GM19468 (cell line): ENCODE results near the gene SARNP.

Experiments
- ATAC-seq: cut with Tn5 transposase; IDR thresholded peaks from one replicate; pipeline ENCODE4 v1.9.1; 2021; ENCODE audit warnings: mild to moderate bottlenecking, moderate library complexity, moderate number of reproducible peaks; ENCODE audit not compliant: unreplicated experiment; ENCODE audit errors: extremely low read depth

The SARNP gene

DNA sequence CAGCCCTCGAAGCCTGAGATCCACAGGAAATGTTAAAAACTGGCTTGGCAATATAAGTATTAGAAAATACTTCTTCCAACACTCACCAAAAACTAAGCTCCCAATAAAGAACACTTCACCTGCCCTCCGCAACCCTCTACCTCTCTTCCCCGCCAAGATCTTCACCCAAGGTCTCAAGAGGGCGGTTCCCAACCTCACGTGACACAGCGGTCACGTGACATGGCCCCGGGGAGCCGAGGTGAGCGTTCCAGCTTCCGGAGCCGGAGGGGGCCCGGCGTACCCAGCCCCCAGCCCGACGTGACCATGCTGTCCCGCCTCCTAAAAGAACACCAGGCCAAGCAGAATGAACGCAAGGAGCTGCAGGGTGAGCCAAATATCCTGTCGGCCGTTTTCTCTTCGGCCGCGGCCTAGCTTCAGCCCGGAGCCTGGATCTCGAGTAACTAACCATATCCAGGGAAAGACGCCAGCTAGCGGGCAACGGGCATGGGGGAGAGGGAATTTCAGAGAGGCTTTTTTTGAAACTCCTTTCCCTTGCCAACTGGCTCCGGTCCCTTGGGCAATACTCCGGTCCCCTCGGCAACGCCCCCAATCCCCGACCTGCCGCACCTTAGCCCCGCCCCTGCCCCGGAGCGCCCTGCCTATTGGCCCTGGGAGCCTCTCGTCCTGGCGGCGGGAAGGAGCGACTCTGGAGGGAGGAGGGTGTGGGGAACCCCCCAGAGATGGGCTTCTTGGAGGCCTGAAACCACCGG, 101.5 kb downstream of the SARNP start, which contains the start of gene BLOC1S1:
TSS of gene BLOC1S1 (plus strand) at position 214 of the 749 bp plus-strand sequence. CDS start at position 220, 6 bp downstream.
- peak; percentile 64 for ATAC-seq

DNA sequence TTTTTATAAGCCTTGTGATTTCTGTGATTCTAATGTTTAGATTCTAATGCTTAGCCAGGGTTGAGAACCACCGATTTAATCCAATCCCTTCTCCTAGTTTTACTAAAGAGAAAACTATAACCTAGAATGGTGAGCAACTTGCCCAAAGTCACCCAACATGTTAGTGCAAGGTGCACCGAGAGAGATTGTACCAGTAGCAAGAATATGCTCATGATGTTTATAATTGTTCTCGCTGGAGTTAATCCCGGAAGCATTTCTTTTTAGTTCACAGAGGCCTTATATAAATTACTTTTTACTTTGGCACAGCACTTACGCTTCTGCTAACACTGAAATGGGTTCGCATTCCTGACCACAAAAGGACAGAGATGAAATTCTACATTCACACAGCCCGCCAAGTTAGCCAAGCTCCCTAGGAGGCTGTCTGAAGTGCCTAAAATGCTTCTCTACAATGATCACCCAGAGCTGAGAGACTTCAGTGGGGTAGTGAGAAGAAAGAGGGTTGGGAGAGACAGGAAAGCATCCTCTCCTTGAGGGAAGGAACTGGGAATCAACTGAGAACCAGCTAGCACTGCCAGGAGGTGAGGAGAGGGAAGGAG, 102.3 kb downstream of the SARNP start:
- ATAC-seq = no peak

DNA sequence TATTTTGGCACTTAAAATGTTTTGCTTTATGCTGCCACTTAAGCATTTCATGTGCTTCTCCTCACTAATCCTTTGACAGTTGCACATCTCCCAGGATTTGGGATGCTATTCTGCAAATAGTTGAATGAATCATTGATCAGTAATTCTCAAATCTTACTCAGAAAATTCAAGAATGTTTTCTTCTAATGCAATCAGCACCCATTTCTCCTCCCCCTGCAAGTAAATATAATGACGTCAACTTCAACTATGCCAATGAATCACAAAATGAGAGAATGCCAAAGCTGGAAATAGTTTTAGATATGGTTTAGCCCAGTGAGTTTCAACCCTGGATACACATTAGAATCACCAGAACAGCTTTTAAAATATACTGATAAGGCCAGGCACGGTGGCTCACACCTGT, 103.8 kb downstream of the SARNP start:
- ATAC-seq = no peak

DNA sequence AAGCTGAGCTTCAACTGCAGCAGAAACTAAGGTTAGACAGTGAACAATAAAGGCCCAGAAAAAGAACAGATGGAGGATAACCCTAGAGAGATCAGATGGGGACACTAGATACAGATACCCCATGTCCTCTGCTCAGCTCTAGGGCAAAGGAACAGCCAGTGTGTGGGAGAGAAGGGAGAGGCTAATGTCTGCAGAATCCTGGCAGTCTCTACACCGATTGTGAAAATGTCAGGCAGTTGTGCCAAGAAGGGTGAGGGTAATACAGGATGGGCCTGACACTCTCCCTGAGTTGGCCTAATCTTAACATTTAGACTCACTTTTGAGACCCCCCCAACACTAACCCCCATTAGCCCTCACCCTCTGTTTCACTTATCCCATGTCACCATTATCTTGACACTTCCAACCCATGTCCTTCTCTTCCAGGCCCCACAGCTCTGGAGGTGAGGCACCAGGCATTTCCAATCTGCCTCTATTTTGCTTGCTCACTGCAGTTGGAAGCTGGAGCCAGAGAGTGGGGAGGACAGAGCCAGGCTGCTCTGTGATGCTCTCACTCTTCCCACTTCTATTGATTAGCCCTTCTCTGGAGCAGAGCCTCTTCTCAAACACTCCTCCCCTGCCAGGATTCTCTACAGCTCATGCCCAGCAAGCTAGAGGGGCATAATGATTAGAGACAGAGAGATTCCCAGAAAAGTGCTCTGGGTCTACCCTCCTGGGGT, 104.7 kb downstream of the SARNP start:
- ATAC-seq = no peak

DNA sequence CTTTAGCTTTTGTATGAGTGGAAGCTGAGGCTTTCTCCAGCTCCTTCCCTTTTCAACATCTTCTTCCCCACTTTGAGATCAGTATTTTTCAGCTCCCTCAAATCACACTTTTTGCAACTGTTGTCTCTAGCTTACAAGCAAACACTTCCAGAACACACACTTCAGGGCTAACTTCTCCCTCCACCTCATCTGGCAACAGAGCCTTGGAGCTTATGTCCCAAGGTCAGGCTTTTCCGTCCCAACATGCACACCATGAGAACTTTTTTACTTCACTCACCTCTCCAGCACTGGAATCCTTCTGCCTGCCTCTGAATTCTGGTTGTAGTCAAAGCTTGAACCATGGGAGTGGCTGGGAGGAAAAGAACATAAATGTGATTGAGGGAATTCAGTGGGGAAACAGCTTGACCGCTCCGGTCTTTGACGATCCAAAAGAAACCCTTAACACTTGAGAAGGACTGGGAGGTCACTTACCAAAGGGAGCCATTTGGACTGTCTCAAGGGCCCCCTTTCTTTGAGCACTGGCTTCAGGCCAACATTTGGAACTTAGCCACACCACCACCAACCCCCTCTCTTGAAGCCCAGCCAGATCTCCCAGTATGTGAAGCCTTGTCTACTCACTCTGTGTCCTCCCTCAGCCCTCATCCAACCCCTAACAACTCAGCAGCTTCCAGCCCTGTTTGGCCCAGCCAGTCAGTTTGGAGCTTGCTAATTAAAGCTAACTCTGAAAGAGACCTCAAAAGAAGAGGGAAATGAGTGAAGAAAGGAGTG, 105.6 kb downstream of the SARNP start:
- no peak for ATAC-seq

DNA sequence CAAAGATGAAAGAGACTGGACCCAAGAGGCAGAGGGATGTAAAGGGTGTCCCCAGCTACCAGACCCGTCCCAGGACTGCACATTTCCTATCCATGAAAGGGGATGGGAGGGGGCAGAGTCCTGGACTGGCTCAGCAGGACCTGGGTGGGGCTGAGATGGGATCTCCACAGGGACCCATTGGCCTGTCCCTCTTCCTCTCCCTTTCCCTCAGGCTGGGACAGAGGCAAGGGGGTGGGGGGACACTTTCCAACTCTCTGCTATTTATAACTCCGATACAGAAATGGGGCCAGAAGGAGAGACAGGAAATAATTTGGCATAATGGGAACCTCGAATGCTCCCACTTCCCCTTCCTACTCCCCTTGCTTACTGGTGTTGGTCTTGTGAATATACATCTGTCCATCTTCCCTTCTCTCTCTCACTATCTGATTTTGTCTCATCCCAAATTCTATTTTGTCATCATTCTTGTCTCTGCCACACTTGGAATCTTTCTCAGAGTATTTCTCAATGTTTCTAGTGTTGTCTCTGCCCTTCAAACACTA, 108.8 kb downstream of the SARNP start:
- no peak for ATAC-seq

DNA sequence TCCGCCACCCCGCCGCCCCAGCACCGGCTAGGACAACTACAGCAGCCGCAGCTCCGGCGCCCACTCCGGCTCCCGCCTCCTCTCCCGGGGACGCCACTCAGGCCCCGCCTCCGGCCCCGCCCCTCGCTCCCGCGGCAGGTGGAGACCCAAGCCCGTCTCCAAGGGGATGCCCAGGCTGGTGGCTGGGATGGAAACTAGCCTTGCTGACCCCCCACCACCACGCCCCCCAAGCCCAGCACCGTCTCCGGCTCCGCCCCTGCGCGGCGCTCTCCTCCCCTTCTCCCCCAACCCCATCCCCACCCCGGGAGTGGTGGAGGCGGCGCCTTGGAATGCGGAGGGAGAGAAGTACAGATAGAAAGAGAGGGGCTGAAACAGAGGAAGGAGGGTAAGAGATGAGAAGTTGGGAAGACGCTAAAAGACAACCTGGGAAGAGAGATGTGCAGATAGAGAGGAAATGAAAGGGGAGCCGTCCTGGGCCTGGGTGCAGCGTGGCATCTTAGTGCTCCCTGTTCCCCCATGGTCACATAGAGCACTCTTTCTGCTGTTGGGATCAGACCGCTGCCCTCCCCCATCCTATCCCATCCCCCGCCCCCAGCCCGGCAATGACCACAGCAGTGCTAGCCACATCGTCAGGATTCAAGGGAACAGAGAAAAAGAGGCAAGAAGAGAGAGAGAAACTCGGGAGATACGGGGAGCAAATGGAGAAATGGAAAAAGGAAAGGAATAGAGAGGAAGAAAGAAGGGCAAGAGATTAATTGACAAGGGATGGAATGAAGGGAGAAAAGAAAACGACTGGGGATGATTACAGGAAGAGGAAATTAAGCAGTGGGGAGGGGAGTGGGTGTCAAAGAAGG, 109.5 kb downstream of the SARNP start, which contains the start of gene ITGA7:
TSS of gene ITGA7 (minus strand) at position 64 of the 854 bp plus-strand sequence. CDS start 222 bp downstream, outside the sequence.
- no peak for ATAC-seq
